Measurements from ENCODE around the gene ID2. TPM values are rescaled to one million over a fixed set of nuclear protein-coding genes. Genes with fewer than 3 reads are reported as not detected.

Gene ID2
- total and polyA plus RNA-seq, 2 of the 13 experiments (the other 11 are each of a cell fraction or from before 2014, with no cell fraction given) = 214 to 719 TPM

DNA sequence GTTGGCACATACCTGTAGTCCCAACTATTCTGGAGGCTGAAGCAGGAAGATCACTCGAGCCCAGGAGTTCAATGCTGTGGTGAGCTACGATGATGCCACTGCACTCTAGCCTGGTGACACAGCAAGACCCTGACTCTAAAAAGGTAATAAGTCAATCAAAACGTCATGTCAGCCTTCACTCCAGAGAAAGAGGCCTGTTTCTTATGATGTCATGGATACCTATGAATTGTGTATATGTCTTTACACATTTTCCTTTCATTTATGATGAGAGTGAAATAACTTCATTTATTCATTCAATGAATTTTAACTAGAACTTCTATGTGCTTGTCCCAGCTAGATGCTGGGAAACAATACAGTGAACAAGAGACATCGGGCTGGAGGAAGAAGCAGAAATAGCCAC lies 25.0 kb upstream of the ID2 start:
- Histone ChIP-seq H4K20me1 (ENCODE audit: insufficient read depth, low read length) (no peaks in the 10 kb centered on the region), H2AFZ (ENCODE audit: low read length) (no peak overlapping the region), H3K9me3 (ENCODE audit: low read length) (no peaks in the 10 kb centered on the region), H3K4me3 (replicated peaks in 1 of 3; ENCODE audit: insufficient read depth in 1 of 3, low read depth in 2 of 3, low read length in 3 of 3) (peak overlapping the region in 1 of 3 experiments; percentile 6; a peak in 1 of 6 replicates), H3K27me3 (ENCODE audit: control insufficient read depth in 1 of 2, insufficient read depth in 2 of 2, low read length in 2 of 2) (no peaks in the 10 kb centered on the region), H3K4me2 (ENCODE audit: low read depth, low read length) (peak overlapping the region; percentile 63), H3K36me3 (replicated peaks in 1 of 2; ENCODE audit: control insufficient read depth in 1 of 2, insufficient read depth in 2 of 2, low read length in 2 of 2) (no peaks in the 10 kb centered on the region), H3K9ac (ENCODE audit: insufficient read depth, low read depth, low read length) (peak overlapping the region; percentile 27), H3K27ac (ENCODE audit: extremely low read length, insufficient read depth, low read length) (peak overlapping the region; percentile 62), H3K79me2 (ENCODE audit: insufficient read depth, low read length) (no peaks in the 10 kb centered on the region), H3K4me1 (ENCODE audit: insufficient read depth, low read length) (peaks cover 87% of the 10 kb centered on the region)
- ChIA-PET CTCF (ENCODE audit: low intra/inter-chr PET ratio, low total read pairs) (interaction anchor here (1.3 kb wide), 1 partner anchor 29 kb away, joined by 6 read pairs; no protein-coding TSS in a partner anchor), POLR2A (interaction anchor here (1.0 to 2.0 kb wide), 7 partner anchors 20 to 83 kb away, joined by 3 to 61 read pairs (median 7); partner anchors contain the start of gene ID2)
- intact Hi-C loops (cut with micrococcal nuclease; ENCODE audit: unreplicated experiment) = loop anchor here (1.0 kb wide), 2 partner anchors 21 to 30 kb away; no protein-coding TSS in a partner anchor
- DNase-seq (ENCODE audit: low spot score) (no peak), FAIRE-seq (no peak), ATAC-seq (no peak)
- WGBS (ENCODE audit: low lambda C conversion rate) = 26% methylated on average over 4 of the region's 4 CpGs
- in situ Hi-C loops (cut with HindIII; ENCODE audit: extremely low pct_ligation_motif_present, low pct_unique_long_range_greater_than_20kb) = no loop called here
- BruUV-seq (replicated peaks) = no TSS peak
- TF ChIP-seq ATF7 (IDR thresholded peaks at IDR 0.05) (peak; percentile 74), ATF7 (CRISPR knock-in tag; IDR thresholded peaks at IDR 0.05) (no peak), CREB1 (IDR thresholded peaks at IDR 0.05) (peak; percentile 71), CREB1 (CRISPR knock-in tag; IDR thresholded peaks at IDR 0.05) (no peak), FOXA3 (CRISPR knock-in tag; IDR thresholded peaks at IDR 0.05) (no peak)

DNA sequence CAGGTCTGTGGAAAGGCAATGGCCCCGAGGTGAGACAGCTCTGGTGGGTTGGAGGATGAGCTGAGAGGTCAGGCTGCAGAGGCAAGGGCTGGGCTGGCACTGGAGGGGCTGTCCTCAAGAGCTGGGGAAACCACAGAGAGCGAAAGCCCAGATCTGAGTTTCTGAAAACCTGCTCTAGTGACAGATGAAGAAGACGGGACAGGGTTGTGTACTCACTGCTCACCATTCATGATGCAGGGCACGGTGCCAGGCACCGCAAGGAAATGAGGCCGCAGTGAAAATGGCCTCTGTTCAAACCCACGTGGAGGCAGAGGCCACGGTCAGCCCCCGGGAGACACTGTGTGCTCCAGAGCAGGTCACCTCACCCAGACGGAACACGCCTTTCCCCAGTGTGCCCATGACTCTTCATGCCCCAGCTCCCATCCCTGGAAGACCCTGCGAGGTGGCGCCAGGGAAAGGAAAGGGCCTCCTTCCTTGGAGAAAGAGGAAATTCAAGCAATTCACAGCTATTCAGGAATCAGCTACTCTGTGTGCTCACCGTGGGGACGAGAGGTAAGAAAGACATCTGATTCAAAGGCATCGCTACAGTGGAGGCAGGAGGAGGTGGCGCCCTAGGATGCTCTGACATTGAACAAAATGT lies 24.3 kb upstream of the ID2 start:
- H3K27me3 ChIP-seq (ENCODE audit: control insufficient read depth in 1 of 2, insufficient read depth in 2 of 2, low read length in 2 of 2) = no peaks in the 10 kb centered on the region
- no peaks in the 10 kb centered on the region for H3K36me3 ChIP-seq (replicated peaks in 1 of 2; ENCODE audit: control insufficient read depth in 1 of 2, insufficient read depth in 2 of 2, low read length in 2 of 2)
- 90% methylated on average over 17 of the region's 17 CpGs for WGBS (ENCODE audit: low lambda C conversion rate)
- H3K79me2 ChIP-seq (ENCODE audit: insufficient read depth, low read length) = no peaks in the 10 kb centered on the region
- H3K4me2 ChIP-seq (ENCODE audit: low read depth, low read length) = no peak overlapping the region
- intact Hi-C loops (cut with micrococcal nuclease; ENCODE audit: unreplicated experiment) (no loop called here), in situ Hi-C loops (cut with HindIII; ENCODE audit: extremely low pct_ligation_motif_present, low pct_unique_long_range_greater_than_20kb) (no loop called here)
- H3K27ac ChIP-seq (ENCODE audit: extremely low read length, insufficient read depth, low read length) = no peak overlapping the region
- no TSS peak for BruUV-seq (replicated peaks)
- ChIA-PET CTCF (ENCODE audit: low intra/inter-chr PET ratio, low total read pairs) (no interaction called here), POLR2A (interaction anchor here (1.0 to 2.7 kb wide), 5 partner anchors 20 to 83 kb away, joined by 3 to 61 read pairs (median 10); partner anchors contain the start of gene ID2)
- H3K4me1 ChIP-seq (ENCODE audit: insufficient read depth, low read length) = peaks cover 94% of the 10 kb centered on the region
- H2AFZ ChIP-seq (ENCODE audit: low read length) = no peak overlapping the region
- no peak overlapping the region for H3K4me3 ChIP-seq (replicated peaks in 1 of 3; ENCODE audit: insufficient read depth in 1 of 3, low read depth in 2 of 3, low read length in 3 of 3)
- no peak for FAIRE-seq
- DNase-seq (ENCODE audit: low spot score) = no peak
- H3K9me3 ChIP-seq (ENCODE audit: low read length) = no peaks in the 10 kb centered on the region
- H4K20me1 ChIP-seq (ENCODE audit: insufficient read depth, low read length) = no peaks in the 10 kb centered on the region
- no peak for ATAC-seq
- no peak overlapping the region for H3K9ac ChIP-seq (ENCODE audit: insufficient read depth, low read depth, low read length)
- TF ChIP-seq JUN (CRISPR knock-in tag; IDR thresholded peaks at IDR 0.05) (0 out of 2 replicates have a peak, but pooled peaks have one; percentile 22), ZNF879 (CRISPR knock-in tag; IDR thresholded peaks at IDR 0.05) (no peak), NCOA2 (CRISPR knock-in tag; IDR thresholded peaks at IDR 0.05) (no peak), ZNF205 (CRISPR knock-in tag; IDR thresholded peaks at IDR 0.05) (no peak), ZNF335 (CRISPR knock-in tag; IDR thresholded peaks at IDR 0.05) (no peak), SP4 (CRISPR knock-in tag; IDR thresholded peaks at IDR 0.05) (no peak)
- TF ChIP-seq, protein P1, sequence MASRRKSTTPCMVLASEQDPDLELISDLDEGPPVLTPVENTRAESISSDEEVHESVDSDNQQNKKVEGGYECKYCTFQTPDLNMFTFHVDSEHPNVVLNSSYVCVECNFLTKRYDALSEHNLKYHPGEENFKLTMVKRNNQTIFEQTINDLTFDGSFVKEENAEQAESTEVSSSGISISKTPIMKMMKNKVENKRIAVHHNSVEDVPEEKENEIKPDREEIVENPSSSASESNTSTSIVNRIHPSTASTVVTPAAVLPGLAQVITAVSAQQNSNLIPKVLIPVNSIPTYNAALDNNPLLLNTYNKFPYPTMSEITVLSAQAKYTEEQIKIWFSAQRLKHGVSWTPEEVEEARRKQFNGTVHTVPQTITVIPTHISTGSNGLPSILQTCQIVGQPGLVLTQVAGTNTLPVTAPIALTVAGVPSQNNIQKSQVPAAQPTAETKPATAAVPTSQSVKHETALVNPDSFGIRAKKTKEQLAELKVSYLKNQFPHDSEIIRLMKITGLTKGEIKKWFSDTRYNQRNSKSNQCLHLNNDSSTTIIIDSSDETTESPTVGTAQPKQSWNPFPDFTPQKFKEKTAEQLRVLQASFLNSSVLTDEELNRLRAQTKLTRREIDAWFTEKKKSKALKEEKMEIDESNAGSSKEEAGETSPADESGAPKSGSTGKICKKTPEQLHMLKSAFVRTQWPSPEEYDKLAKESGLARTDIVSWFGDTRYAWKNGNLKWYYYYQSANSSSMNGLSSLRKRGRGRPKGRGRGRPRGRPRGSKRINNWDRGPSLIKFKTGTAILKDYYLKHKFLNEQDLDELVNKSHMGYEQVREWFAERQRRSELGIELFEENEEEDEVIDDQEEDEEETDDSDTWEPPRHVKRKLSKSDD (CRISPR knock-in tag; IDR thresholded peaks at IDR 0.05; ENCODE audit: low read depth) = 0 out of 2 replicates have a peak, but pooled peaks have one; percentile 32
- TF ChIP-seq, protein P2, sequence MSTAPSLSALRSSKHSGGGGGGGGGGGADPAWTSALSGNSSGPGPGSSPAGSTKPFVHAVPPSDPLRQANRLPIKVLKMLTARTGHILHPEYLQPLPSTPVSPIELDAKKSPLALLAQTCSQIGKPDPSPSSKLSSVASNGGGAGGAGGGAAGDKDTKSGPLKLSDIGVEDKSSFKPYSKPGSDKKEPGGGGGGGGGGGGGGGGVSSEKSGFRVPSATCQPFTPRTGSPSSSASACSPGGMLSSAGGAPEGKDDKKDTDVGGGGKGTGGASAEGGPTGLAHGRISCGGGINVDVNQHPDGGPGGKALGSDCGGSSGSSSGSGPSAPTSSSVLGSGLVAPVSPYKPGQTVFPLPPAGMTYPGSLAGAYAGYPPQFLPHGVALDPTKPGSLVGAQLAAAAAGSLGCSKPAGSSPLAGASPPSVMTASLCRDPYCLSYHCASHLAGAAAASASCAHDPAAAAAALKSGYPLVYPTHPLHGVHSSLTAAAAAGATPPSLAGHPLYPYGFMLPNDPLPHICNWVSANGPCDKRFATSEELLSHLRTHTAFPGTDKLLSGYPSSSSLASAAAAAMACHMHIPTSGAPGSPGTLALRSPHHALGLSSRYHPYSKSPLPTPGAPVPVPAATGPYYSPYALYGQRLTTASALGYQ (CRISPR knock-in tag; IDR thresholded peaks at IDR 0.05) = no peak

Measured in HepG2 (cell line).